Activated CD8-positive, alpha-beta T cell treated with anti-CD3 and anti-CD28 coated beads for 36 hours (primary cell): Measurements from ENCODE around the gene SLC38A9. TPM values are rescaled to one million over a fixed set of nuclear protein-coding genes. Genes with fewer than 3 reads are reported as not detected.

Source experiments
- ATAC-seq: fragments of 200-7000 bp; cut with Tn5 transposase; one replicate; pipeline ENCODE4 v1.10.0; 2021; ENCODE audit warnings: mild to moderate bottlenecking, moderate library complexity
- CTCF ChIA-PET: fragments of 350-600 bp; sonication (Branson Sonifier 250); formaldehyde crosslinking; loops from one replicate; lab custom pipeline; 2021; ENCODE audit warnings: antibody characterized with exemption; lab: Charles Lee
- POLR2A ChIA-PET: fragments of 350-600 bp; sonication (Branson Sonifier 250); formaldehyde crosslinking; loops from one replicate; lab custom pipeline; 2021; ENCODE audit warnings: antibody characterized with exemption; lab: Charles Lee
- DNase-seq: peaks from one replicate; pipeline ENCODE4 v3.0.0-alpha.2; 2020
- H3K27ac Mint-ChIP-seq: one replicate; pipeline ENCODE4 v1.8.0; 2021; ENCODE audit warnings: mild to moderate bottlenecking, mixed read lengths
- H3K27me3 Mint-ChIP-seq: one replicate; pipeline ENCODE4 v1.8.0; 2021; ENCODE audit warnings: mixed read lengths
- H3K36me3 Mint-ChIP-seq: one replicate; pipeline ENCODE4 v1.8.0; 2021; ENCODE audit warnings: low read depth, mixed read lengths
- H3K4me1 Mint-ChIP-seq: one replicate; pipeline ENCODE4 v1.8.0; 2021; ENCODE audit warnings: low read depth, mixed read lengths
- H3K4me3 Mint-ChIP-seq: one replicate; pipeline ENCODE4 v1.8.0; 2021; ENCODE audit warnings: mild to moderate bottlenecking, moderate library complexity, mixed read lengths
- H3K9me3 Mint-ChIP-seq: one replicate; pipeline ENCODE4 v1.8.0; 2021; ENCODE audit warnings: mixed read lengths
- intact Hi-C: fragments of 100-400 bp; cut with micrococcal nuclease; formaldehyde crosslinking; loops from one replicate; pipeline ENCODE4 v1.10.0; 2022
- total RNA-seq, 2 experiments: library from RNA; stranded (reverse); gene quantifications; one replicate each; pipeline ENCODE4 v1.2.3, GENCODE V29; 2021
- TF ChIP-seq, protein P1 (sequence below): fragments of 200-600 bp; IDR thresholded peaks from one replicate; pipeline ENCODE4 v1.8.0; 2022; ENCODE audit warnings: antibody characterized with exemption, mild to moderate bottlenecking

Gene SLC38A9
- total RNA-seq, 2 experiments from 2014 or later: 11.4 to 12.0 TPM

DNA sequence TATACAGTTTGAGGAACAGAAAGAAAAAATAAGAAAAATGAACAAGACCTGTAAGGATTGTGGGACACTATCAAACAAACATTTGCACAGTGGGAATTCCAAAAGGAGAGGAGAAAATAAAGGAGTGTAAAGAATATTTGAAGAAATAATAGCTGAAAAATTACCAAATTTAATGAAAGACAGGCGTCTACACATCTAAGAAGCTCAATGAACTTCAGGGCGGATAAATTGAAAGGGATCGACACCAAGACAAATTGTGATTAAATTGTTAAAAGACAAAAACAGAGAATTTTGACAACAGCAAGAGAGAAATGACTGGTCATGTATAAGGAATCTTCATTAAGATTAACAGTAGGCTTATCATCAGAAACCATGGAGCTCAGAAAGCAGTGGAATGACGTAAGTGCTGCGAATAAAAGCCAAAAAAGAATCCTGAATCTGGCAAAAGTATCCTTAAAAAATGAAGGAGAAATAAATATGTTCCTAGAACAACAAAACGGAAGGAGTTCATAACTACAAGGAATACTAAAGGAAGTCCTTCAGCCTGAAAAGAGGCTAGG is 3.5 kb upstream of the SLC38A9 start:
- DNase-seq (no peak), ATAC-seq (no peak)
- TF ChIP-seq, protein P1, sequence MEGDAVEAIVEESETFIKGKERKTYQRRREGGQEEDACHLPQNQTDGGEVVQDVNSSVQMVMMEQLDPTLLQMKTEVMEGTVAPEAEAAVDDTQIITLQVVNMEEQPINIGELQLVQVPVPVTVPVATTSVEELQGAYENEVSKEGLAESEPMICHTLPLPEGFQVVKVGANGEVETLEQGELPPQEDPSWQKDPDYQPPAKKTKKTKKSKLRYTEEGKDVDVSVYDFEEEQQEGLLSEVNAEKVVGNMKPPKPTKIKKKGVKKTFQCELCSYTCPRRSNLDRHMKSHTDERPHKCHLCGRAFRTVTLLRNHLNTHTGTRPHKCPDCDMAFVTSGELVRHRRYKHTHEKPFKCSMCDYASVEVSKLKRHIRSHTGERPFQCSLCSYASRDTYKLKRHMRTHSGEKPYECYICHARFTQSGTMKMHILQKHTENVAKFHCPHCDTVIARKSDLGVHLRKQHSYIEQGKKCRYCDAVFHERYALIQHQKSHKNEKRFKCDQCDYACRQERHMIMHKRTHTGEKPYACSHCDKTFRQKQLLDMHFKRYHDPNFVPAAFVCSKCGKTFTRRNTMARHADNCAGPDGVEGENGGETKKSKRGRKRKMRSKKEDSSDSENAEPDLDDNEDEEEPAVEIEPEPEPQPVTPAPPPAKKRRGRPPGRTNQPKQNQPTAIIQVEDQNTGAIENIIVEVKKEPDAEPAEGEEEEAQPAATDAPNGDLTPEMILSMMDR: no peak
- no peak overlapping the region for H3K27ac Mint-ChIP-seq
- intact Hi-C loops: loop anchor here (10.0 kb wide), 1 partner anchor 189 kb away; no protein-coding TSS in a partner anchor
- no peak overlapping the region for H3K4me3 Mint-ChIP-seq
- ChIA-PET CTCF (no interaction called here), POLR2A (interaction anchor here (0.7 kb wide), 1 partner anchor 69 kb away, joined by 3 read pairs; no protein-coding TSS in a partner anchor)
- H3K9me3 Mint-ChIP-seq: peaks cover 2% of the 10 kb centered on the region
- peaks cover 5% of the 10 kb centered on the region for H3K27me3 Mint-ChIP-seq
- H3K4me1 Mint-ChIP-seq: peaks cover 6% of the 10 kb centered on the region
- H3K36me3 Mint-ChIP-seq: no peaks in the 10 kb centered on the region

DNA sequence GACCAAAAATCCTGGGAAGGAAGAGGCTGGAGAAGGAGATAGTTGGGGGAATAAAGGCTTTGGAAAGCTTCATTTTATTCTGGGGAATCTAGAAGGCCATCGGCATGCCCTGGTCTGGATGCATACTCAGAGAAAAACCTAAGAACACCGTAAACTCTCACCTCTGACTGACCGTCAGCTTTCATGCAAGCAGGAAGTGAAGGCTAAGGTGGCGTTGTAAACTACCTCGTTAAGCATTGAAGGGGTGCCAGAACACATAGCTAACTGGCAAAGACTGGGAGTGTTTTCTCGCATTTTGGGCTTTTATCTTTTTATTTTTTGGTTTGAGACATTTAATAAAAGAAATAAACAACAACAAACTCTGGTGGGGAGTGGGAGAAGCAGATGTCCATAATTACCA is 2.6 kb upstream of the SLC38A9 start:
- intact Hi-C loops: loop anchor here (10.0 kb wide), 1 partner anchor 190 kb away; no protein-coding TSS in a partner anchor
- ChIA-PET POLR2A (no interaction called here), CTCF (interaction anchor here (1.0 kb wide), 1 partner anchor 11 kb away, joined by 3 read pairs; no protein-coding TSS in a partner anchor)
- no peak for ATAC-seq
- H3K4me3 Mint-ChIP-seq: no peak overlapping the region
- H3K9me3 Mint-ChIP-seq: peaks cover 2% of the 10 kb centered on the region
- no peak for DNase-seq
- TF ChIP-seq, protein P1: no peak
- peaks cover 8% of the 10 kb centered on the region for H3K4me1 Mint-ChIP-seq
- H3K27ac Mint-ChIP-seq: no peak overlapping the region
- H3K27me3 Mint-ChIP-seq: peaks cover 5% of the 10 kb centered on the region
- H3K36me3 Mint-ChIP-seq: no peaks in the 10 kb centered on the region

DNA sequence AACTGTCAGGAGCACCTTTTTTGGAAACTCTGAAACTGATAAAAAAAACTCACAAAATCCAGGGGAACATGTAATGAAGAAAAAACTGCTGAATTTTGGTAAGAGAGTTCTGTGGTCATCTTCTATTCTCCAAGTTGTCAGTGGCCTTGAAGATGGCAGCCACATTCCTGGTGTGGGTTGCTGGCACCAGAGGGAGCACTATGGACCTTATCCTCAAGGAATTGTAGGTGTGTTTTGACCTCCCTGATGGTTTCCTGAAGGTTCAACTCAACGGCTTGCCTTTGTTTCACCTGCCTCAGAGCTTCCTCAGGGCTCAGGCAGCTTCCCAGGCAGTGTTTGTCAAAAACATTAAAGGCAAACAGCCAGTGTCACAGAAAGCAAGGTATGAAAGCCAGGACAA is 2.2 kb upstream of the SLC38A9 start:
- DNase-seq (no peak), ATAC-seq (no peak)
- Mint-ChIP-seq H3K4me1 (peaks cover 8% of the 10 kb centered on the region), H3K9me3 (peaks cover 2% of the 10 kb centered on the region), H3K36me3 (no peaks in the 10 kb centered on the region), H3K27ac (no peak overlapping the region), H3K4me3 (no peak overlapping the region), H3K27me3 (peaks cover 5% of the 10 kb centered on the region)
- POLR2A ChIA-PET: no interaction called here
- TF ChIP-seq, protein P1: no peak
- CTCF ChIA-PET: interaction anchor here (1.0 kb wide), 1 partner anchor 11 kb away, joined by 3 read pairs; no protein-coding TSS in a partner anchor
- intact Hi-C loops: loop anchor here (10.0 kb wide), 1 partner anchor 190 kb away; no protein-coding TSS in a partner anchor

DNA sequence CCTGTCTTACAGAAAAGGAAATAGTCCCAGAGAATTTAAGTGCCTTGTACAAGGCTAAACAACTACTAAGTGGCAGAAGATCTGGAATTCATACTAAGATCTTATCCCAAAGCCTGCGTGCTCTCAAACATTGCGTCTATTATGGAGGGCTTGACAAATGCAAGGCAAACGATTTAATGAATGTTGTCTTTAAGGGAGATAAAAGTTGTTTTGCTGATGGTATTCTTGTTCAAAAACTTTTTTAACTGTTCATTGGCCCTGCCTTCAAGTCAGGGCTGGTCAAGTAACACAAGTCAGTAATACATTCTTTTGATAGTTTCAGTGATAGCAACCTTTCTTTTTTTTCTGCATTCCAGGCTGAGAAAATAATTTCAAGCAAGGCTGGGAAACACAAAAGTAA is 1.7 kb upstream of the SLC38A9 start:
- DNase-seq (no peak), ATAC-seq (no peak)
- Mint-ChIP-seq H3K27me3 (peaks cover 2% of the 10 kb centered on the region), H3K4me3 (no peak overlapping the region), H3K4me1 (peaks cover 12% of the 10 kb centered on the region), H3K36me3 (no peaks in the 10 kb centered on the region), H3K9me3 (no peaks in the 10 kb centered on the region), H3K27ac (no peak overlapping the region)
- TF ChIP-seq, protein P1: no peak
- POLR2A ChIA-PET: no interaction called here
- intact Hi-C loops: loop anchor here (10.0 kb wide), 1 partner anchor 191 kb away; no protein-coding TSS in a partner anchor
- CTCF ChIA-PET: interaction anchor here (1.0 to 1.1 kb wide), 3 partner anchors 12 to 232 kb away, joined by 3 read pairs; no protein-coding TSS in a partner anchor

DNA sequence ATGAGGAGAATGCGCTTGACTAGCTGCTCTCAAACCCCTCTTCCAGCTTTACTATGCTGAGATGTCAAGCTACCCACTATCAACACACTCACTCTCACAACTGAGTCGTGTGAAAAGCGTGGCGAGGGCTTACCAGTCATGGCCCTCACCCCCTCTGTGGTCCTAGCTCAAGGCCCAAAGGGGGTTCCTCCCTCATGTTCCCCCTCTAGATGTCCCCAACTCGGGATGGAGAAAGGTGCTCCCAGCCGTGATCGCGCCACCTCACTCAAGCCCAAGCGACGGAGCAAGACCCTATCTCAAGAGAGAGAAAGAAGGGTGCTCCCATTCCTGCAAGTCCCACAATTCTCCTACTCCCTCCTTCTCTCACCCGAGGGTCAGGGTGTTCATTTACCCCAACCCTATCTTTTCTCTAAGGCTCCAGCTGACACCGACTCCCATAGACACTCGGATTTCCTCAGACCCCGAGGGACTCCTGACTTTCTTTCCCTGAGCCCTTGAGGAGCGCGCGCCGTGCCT is 559 bp downstream of the SLC38A9 start:
- DNase-seq (peak; percentile 9), ATAC-seq (no peak)
- peak overlapping the region; percentile 90 for H3K27ac Mint-ChIP-seq
- ChIA-PET POLR2A (interaction anchor here (0.7 kb wide), 1 partner anchor 11 kb away, joined by 3 read pairs; no protein-coding TSS in a partner anchor), CTCF (interaction anchor here (1.5 kb wide), 1 partner anchor 9 kb away, joined by 4 read pairs; no protein-coding TSS in a partner anchor)
- peak overlapping the region; percentile 98 for H3K4me3 Mint-ChIP-seq
- peaks cover 15% of the 10 kb centered on the region for H3K4me1 Mint-ChIP-seq
- no peaks in the 10 kb centered on the region for H3K36me3 Mint-ChIP-seq
- TF ChIP-seq, protein P1: no peak
- no peaks in the 10 kb centered on the region for H3K9me3 Mint-ChIP-seq
- intact Hi-C loops: loop anchor here (10.0 kb wide), 1 partner anchor 193 kb away; no protein-coding TSS in a partner anchor
- no peaks in the 10 kb centered on the region for H3K27me3 Mint-ChIP-seq
